NAMALWA (cell line): ENCODE results near the gene PAWR.

Experiments
- DNase-seq: peaks from one replicate; pipeline ENCODE4 v3.0.0-alpha.2; 2015; ENCODE audit warnings: low spot score

Gene PAWR

GRCh38 chr12:79690638-79691510 lies at the start of gene PAWR:
PAWR (minus strand) TSS chr12:79690964; CDS start chr12:79690244, 720 bp downstream.
- DNase-seq, result peak; percentile 86

GRCh38 chr12:79737875-79738718 lies 47.3 kb upstream of the PAWR start:
- peak; percentile 78 for DNase-seq

GRCh38 chr12:79732638-79733037 lies 41.9 kb upstream of the PAWR start:
- no peak for DNase-seq

GRCh38 chr12:79725987-79726386 lies 35.2 kb upstream of the PAWR start:
- no peak for DNase-seq

GRCh38 chr12:79717006-79717405 lies 26.2 kb upstream of the PAWR start:
- no peak for DNase-seq

- no peak for DNase-seq
Observed at GRCh38 chr12:79715308-79715707, 24.5 kb upstream of the PAWR start.

GRCh38 chr12:79710707-79711483 lies 20.1 kb upstream of the PAWR start:
- DNase-seq, result no peak

GRCh38 chr12:79707830-79708229 lies 17.1 kb upstream of the PAWR start:
- no peak for DNase-seq

- DNase-seq, result no peak
Observed at GRCh38 chr12:79706676-79707075, 15.9 kb upstream of the PAWR start.

GRCh38 chr12:79706156-79706555 lies 15.4 kb upstream of the PAWR start:
- DNase-seq, result no peak

GRCh38 chr12:79698966-79699365 lies 8.2 kb upstream of the PAWR start:
- DNase-seq, result no peak

GRCh38 chr12:79696416-79696815 lies 5.7 kb upstream of the PAWR start:
- DNase-seq, result no peak

GRCh38 chr12:79692860-79693577 lies 2.3 kb upstream of the PAWR start:
- no peak for DNase-seq

- no peak for DNase-seq
Observed at GRCh38 chr12:79691511-79692248, 916 bp upstream of the PAWR start.

- DNase-seq, result no peak
Observed at GRCh38 chr12:79690142-79690637, 574 bp downstream of the PAWR start.

- peak; percentile 65 for DNase-seq
Observed at GRCh38 chr12:79689477-79690141, 1.2 kb downstream of the PAWR start.

GRCh38 chr12:79689061-79689476 lies 1.7 kb downstream of the PAWR start:
- DNase-seq, result peak; percentile 72

- DNase-seq, result peak; percentile 68
Observed at GRCh38 chr12:79688376-79689060, 2.2 kb downstream of the PAWR start.

GRCh38 chr12:79687711-79688260 lies 3.0 kb downstream of the PAWR start:
- peak; percentile 29 for DNase-seq
